Measurements from ENCODE around the gene SLC1A4.
"Not testable (repeated sequence)": the region's sequence is repeated elsewhere in the genome, so short reads cannot be mapped to it uniquely, and the experiment has no call there.

SLC1A4 gene

DNA sequence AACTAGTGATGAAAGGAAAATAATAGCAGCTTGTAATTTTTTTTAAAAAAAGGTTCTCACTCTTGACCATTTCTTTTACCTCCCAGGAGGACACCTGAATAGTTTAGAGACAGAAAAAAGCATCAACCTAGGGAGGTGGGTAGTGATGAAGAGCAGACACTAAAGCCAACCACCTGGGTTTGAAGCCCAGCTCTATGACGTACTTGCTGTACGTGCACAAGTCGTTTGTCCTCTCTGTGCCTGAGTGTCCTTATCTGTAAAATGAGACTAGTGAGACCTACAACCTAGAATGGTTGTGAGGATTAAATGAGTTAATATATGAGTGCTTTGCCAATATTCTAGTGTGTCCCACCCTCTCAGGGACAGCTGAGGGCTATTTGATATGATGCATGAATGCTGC is 5.8 kb downstream of the SLC1A4 start:
- DNase-seq = no peak

- DNase-seq = peak in 1 of 2 experiments; percentile 11
Measured at GRCh38 chr2:64996871-64997307, 7.7 kb downstream of the SLC1A4 start.

- no peak for DNase-seq
Measured at GRCh38 chr2:64998658-64999061, 9.5 kb downstream of the SLC1A4 start.

DNA sequence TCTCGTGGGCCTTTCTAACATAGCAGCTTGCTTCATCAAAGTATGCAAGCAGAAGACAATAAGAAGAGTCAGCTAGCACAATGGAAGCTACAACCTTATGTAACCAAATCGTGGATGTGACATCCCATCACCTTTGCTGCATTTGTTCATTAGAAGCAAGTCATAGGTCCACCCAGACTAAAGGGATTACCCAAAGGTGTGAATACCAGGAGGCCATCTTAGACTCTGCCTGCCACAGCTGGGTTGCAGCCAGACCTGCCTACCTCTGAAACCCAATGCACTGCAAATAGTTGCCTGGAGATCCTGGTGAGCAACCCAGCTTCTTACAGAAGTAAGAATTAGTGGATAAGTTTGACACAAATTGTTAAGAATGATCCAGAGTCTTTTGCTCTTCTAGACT is 10.6 kb downstream of the SLC1A4 start:
- DNase-seq = no peak

DNA sequence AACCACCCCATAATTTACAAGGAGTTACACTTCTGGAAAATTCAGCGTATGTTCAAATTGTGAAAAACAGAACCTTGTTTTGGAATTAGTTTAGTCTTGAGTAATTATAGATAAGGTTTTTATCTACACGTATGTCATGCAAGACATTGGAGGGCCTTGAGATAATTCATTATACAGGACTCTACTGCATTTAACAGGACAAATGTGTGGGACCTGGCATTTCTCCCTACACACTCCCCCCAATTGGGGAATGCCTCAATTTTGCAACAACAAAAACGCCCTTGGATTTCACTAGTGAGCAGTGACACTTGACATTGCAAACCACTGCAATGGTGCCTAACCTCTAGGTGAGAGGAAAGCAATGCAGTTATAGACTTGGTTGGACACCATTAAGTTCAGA is 11.4 kb downstream of the SLC1A4 start:
- DNase-seq = no peak

DNA sequence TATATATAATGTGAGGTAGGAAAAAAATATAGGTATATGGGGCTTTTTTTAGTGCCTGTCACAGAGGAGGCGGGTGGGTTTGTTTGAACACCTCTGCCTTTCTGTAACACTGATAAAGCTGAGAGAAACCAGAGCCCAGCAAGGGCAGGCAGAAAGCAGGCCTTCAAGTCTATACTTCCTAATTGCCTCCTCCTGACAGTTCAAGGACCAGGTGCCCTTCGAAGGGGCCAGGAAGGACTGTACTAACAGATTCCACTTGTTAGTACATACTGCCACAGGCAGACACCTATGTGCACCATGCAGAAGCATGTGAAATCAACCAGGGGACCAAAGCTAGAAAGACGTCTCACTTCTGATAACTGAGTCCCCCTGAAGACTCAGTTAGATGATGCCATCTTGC is 13.8 kb downstream of the SLC1A4 start:
- DNase-seq = no peak

GRCh38 chr2:65004232-65004631 is 15.0 kb downstream of the SLC1A4 start:
- DNase-seq = not testable (repeated sequence)

- no peak for DNase-seq
Measured at GRCh38 chr2:65013776-65014175, 24.6 kb downstream of the SLC1A4 start.

- no peak for DNase-seq
Measured at GRCh38 chr2:65015731-65016130, 26.5 kb downstream of the SLC1A4 start.

DNA sequence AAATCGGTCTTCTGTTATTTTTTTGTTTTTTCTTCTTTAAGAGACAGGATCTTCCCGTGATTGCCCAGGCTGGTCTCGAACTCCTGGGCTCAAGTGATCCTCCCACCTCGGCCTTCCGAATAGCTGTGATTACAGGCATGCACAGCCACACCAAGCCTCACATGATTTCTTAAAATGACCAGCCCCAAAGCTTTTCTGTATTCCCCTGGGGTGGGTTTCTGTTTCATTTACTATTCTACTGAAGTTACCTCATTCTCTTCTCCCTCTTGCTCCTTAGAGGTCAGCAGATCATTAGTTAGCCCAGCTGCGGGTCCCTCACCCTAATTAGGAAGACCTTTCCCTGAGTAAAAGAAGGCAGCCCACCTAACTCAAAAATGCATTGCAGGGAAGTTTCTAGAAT is 27.6 kb downstream of the SLC1A4 start:
- no peak for DNase-seq

DNA sequence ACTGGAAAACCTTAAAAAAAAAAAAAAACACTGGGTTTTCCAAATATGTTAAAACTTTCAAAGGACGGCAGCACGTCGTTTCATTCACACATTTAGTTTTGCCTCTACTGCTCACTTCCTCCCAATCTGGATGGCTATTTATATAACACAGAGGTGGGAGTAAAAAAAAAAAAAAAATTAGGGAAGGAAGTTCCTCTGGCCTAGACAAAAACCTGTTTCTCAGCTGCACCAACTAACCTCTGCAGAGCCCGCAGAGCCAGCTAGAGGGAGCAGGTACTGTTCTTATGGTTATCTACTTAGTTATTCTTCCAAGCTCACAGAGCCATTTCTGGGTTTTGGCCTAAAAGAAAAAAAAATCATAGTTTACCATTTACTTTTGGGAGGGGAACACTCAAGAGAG is 28.1 kb downstream of the SLC1A4 start:
- no peak for DNase-seq

GRCh38 chr2:65018141-65018582 is 29.0 kb downstream of the SLC1A4 start:
- no peak for DNase-seq

GRCh38 chr2:65019010-65019409 is 29.8 kb downstream of the SLC1A4 start:
- no peak for DNase-seq

DNA sequence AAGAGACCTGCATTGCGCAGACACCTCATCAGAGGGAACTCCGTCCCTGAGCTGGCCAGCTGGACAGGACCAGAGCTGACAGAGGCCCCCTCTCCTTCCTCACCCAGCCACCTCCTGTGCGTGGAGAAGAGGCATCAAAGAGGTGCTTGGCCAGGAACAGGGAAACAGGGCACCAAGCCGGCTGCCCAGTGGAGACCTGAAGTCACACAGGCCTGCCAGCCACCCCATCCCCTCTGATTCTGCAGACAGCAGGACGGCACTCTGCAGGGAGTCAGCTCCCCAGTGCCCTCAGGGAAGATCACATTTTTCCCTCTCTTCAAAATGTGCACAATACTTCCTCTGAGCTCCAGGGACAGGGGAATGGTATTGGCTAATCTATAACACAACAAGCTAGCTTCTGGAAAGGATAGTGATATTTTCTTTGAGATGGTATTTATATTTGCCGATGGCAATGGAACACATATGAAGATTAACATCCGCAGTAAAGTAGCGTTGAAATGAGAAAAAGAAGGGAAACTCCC is 30.5 kb downstream of the SLC1A4 start:
- DNase-seq = no peak

DNA sequence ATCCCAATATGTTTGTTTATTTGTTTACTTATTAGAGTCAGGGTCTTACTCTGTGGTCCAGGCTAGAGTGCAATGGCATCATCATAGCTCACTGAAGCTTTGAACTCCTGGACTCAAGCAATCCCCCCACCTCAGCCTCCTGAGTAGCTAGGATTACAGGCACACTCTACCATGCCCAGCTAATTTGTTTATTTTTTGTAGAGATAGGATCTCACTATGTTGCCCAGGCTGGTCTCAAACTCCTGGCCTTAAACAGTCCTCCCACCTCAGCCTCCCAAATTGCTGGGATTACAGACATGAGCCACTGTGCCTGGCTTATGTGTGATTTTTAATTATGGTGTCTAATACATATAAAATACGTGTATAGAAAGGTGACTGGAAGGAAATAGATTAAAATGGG is 31.1 kb downstream of the SLC1A4 start:
- not testable (repeated sequence) for DNase-seq

DNA sequence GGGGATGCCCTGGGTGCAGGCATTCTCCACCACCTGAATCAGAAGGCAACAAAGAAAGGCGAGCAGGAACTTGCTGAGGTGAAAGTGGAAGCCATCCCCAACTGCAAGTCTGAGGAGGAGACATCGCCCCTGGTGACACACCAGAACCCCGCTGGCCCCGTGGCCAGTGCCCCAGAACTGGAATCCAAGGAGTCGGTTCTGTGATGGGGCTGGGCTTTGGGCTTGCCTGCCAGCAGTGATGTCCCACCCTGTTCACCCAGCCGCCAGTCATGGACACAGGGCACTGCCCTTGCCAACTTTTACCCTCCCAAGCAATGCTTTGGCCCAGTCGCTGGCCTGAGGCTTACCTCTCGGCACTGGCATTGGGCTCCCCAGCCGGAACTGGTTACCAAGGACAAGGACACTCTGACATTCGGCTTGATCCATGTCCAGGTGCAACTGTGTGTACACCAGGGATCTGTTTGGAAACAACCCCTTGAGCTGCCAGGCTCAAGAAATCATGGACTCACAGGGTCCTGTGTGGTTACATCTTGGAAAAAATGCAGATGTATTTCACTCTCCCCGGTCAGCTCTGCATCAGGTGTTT is 31.8 kb downstream of the SLC1A4 start:
- DNase-seq = no peak

- no peak for DNase-seq
Measured at GRCh38 chr2:65021709-65022108, 32.5 kb downstream of the SLC1A4 start.

- no peak for DNase-seq
Measured at GRCh38 chr2:65022189-65022588, 33.0 kb downstream of the SLC1A4 start.

DNA sequence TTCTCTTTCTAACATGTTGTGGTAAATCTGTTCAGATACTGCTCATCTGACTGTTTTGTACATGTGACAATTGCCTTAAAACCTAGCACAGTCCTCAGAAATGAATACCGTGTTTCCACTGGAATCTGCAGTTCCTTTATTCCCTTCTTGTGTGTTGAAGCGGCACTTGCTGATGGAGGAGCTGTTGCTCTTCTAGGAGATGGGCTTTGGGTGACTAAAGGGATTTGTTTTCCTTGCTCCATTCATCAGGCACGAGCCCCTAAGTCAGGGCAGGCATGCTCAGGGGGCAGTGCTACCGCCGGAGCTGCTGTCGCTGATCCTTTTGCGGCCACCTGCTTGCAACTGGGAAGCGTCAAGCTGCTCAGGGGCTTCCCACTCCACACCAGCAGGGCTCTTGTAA is 34.5 kb downstream of the SLC1A4 start:
- DNase-seq = no peak

DNA sequence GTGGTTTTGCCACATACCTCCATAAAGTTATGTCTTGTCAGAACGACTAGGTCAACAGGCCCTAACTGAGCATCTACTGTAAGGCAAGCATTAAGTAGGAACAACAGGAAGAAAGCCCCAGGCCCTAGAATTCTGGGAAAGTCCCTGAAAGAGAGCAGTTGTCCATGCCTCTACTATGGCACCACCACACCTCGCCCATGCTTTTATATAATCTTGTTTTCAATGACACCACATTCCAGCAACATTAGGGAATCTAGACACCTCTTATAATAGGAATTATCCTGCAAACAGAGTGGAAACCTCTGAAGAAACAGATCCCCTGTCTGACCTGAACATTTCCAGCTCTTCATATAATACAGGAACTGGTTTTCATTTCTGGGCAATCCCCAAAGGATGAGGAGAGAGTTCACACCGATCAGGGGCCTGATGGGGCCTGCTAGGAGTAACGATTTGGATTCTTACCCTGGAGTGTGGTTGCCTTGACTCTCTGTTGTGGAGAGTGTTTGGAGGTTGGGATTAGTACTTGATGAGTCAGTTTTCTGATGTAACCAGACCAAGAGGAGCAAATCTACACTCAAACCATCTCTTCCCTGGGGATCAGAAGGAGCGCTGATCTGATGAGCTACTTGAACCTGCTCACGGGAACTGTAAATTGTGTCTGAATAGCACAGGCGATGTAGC is 35.1 kb downstream of the SLC1A4 start:
- no peak for DNase-seq

DNA sequence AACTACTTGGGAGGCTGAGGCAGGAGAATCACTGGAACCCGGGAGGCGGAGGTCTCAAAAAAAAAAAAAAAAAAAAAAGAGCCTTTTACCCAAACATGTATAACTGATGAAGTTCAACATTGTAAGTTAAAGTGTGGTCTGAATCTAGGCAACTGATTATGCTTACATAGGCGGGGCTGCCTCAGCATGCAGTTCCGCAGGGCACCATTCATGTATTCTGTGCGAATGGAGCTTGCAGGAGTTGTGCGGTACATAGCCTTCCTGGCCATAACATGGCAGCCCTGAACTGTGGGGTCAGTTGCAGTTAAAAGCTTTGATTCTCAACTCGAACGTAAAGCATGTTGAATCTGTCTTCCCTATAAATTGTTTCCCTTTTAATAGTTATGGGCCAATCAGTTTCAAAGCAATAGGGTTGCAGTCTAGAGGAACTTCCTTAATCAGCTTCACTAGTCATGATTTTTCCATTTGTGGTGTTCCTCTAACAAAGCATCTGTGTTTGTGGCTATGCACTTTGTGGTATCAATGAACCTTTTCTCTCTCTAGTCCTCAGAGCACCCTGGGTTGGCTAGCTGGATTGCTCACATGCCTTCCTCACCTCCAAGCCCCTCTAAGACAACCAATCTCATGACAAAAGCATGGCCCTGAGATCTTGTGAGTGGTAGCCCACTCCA is 36.4 kb downstream of the SLC1A4 start:
- DNase-seq = no peak

GRCh38 chr2:65026154-65026553 is 37.0 kb downstream of the SLC1A4 start:
- DNase-seq = no peak

GRCh38 chr2:65026704-65027464 is 37.7 kb downstream of the SLC1A4 start:
- DNase-seq = no peak

Measured in NCI-H524 (cell line).